Neural progenitor cell (in vitro differentiated cells): ENCODE data around the gene RARG.
"Not testable (repeated sequence)": the region's sequence is repeated elsewhere in the genome, so short reads cannot be mapped to it uniquely, and the experiment has no call there.

ENCODE experiments used
- EZH2 ChIP-seq: fragments of 200-600 bp; sonication (generic); IDR thresholded peaks from 2 replicates; pipeline ENCODE4 v1.6.1; 2017; ENCODE audit warnings: antibody characterized with exemption, mild to moderate bottlenecking, moderate library complexity
- EZH2phosphoT487 ChIP-seq: fragments of 200-600 bp; sonication (generic); IDR thresholded peaks from 2 replicates; pipeline ENCODE4 v1.6.1; 2017; ENCODE audit warnings: antibody characterized with exemption
- TF ChIP-seq, protein P1 (sequence below): fragments of 200-600 bp; sonication (generic); IDR thresholded peaks from 2 replicates; pipeline ENCODE4 v1.5.1; 2017; ENCODE audit warnings: antibody characterized with exemption, mild to moderate bottlenecking

DNA sequence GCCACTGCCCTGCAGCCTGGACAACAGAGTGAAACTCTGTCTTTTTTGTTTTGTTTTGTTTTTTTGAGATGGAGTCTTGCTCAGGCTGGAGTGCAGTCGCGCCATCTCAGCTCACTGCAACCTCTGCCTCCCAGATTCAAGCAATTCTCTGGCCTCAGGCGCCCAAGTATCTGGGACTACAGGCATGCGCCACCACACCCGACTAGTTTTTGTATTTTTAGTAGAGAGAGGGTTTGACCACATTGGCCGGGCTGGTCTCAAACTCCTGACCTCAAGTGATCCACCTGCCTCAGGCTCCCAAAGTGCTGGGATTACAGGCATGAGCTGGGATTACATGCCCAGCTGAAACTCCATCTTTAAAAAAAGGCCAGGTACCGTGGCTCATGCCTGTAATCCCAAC, 29.7 kb downstream of the RARG start:
- TF ChIP-seq, protein P1, sequence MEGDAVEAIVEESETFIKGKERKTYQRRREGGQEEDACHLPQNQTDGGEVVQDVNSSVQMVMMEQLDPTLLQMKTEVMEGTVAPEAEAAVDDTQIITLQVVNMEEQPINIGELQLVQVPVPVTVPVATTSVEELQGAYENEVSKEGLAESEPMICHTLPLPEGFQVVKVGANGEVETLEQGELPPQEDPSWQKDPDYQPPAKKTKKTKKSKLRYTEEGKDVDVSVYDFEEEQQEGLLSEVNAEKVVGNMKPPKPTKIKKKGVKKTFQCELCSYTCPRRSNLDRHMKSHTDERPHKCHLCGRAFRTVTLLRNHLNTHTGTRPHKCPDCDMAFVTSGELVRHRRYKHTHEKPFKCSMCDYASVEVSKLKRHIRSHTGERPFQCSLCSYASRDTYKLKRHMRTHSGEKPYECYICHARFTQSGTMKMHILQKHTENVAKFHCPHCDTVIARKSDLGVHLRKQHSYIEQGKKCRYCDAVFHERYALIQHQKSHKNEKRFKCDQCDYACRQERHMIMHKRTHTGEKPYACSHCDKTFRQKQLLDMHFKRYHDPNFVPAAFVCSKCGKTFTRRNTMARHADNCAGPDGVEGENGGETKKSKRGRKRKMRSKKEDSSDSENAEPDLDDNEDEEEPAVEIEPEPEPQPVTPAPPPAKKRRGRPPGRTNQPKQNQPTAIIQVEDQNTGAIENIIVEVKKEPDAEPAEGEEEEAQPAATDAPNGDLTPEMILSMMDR: not testable (repeated sequence)
- TF ChIP-seq EZH2, EZH2phosphoT487: not testable (repeated sequence)
